CD4-positive, alpha-beta T cell (primary cell): ENCODE results near the gene LGI4. TPM values are rescaled to one million over a fixed set of nuclear protein-coding genes. Genes with fewer than 3 reads are reported as not detected.

Experiments used
- ATAC-seq: fragments of 200-7000 bp; cut with Tn5 transposase; one replicate; pipeline ENCODE4 v1.10.0; 2022; ENCODE audit warnings: mild to moderate bottlenecking; ENCODE audit not compliant: poor library complexity
- CTCF ChIA-PET: fragments of 350-600 bp; sonication (Branson Sonifier 250); formaldehyde crosslinking; loops from one replicate; lab custom pipeline; 2021; ENCODE audit warnings: antibody characterized with exemption, inconsistent platforms; lab: Charles Lee
- POLR2A ChIA-PET: fragments of 350-600 bp; sonication (Branson Sonifier 250); formaldehyde crosslinking; loops from one replicate; lab custom pipeline; 2021; ENCODE audit warnings: antibody characterized with exemption, inconsistent platforms; lab: Charles Lee
- DNase-seq, 14 experiments: peaks; one replicate each; pipeline ENCODE4 v3.0.0-alpha.2; 2013 to 2020; ENCODE audit warnings: mixed read lengths in 2 of 14
- H3K27ac ChIP-seq, 2 donors: one replicate each; pipeline versions ENCODE4 v1.5.1 to v1.7.0; 2013; ENCODE audit warnings: low read length in 2 of 2, low read depth in 1 of 2, mild to moderate bottlenecking in 1 of 2
- H3K27me3 ChIP-seq, 2 experiments: 1 replicate in 1 of 2; 2 replicates in 1 of 2; pipeline versions ENCODE4 v1.6.1 to v1.7.0; 2013; ENCODE audit warnings: low read length in 2 of 2, control low read depth in 1 of 2, mild to moderate bottlenecking in 1 of 2, moderate library complexity in 1 of 2; ENCODE audit not compliant: insufficient read depth in 2 of 2, control insufficient read depth in 1 of 2
- H3K36me3 ChIP-seq: one replicate; pipeline ENCODE4 v1.6.1; 2013; ENCODE audit warnings: low read length, control low read depth; ENCODE audit not compliant: insufficient read depth
- H3K4me1 ChIP-seq: one replicate; pipeline ENCODE4 v1.6.1; 2013; ENCODE audit warnings: low read length, control low read depth; ENCODE audit not compliant: insufficient read depth
- H3K4me3 ChIP-seq: one replicate; pipeline ENCODE4 v1.5.1; 2013; ENCODE audit warnings: mild to moderate bottlenecking, low read length, moderate library complexity
- H3K9me3 ChIP-seq, 2 experiments: 1 replicate in 1 of 2; 2 replicates in 1 of 2; pipeline versions ENCODE4 v1.6.1 to v1.7.0; 2013; ENCODE audit warnings: low read length in 2 of 2, mild to moderate bottlenecking in 2 of 2, control low read depth in 1 of 2, moderate library complexity in 1 of 2; ENCODE audit not compliant: control insufficient read depth in 1 of 2, insufficient read depth in 1 of 2
- H3K27ac Mint-ChIP-seq: one replicate; pipeline ENCODE4 v1.8.0; 2020; ENCODE audit warnings: mixed read lengths
- H3K27me3 Mint-ChIP-seq: one replicate; pipeline ENCODE4 v1.8.0; 2021; ENCODE audit warnings: mixed read lengths
- H3K36me3 Mint-ChIP-seq: one replicate; pipeline ENCODE4 v1.8.0; 2021; ENCODE audit warnings: low read depth, mixed read lengths
- H3K4me1 Mint-ChIP-seq: one replicate; pipeline ENCODE4 v1.8.0; 2021; ENCODE audit warnings: low read depth, mixed read lengths
- H3K4me3 Mint-ChIP-seq: one replicate; pipeline ENCODE4 v1.8.0; 2020; ENCODE audit warnings: mild to moderate bottlenecking, mixed read lengths
- H3K9me3 Mint-ChIP-seq: one replicate; pipeline ENCODE4 v1.8.0; 2020; ENCODE audit warnings: mixed read lengths
- intact Hi-C, 2 experiments: fragments of 100-400 bp; cut with DNase I in 1 of 2; cut with micrococcal nuclease in 1 of 2; formaldehyde crosslinking; loops; one replicate each; pipeline versions ENCODE4 v1.15.1 to v1.9.0; 2023 to 2025; cut with DNase I, micrococcal nuclease
- total RNA-seq, 174 experiments: library from RNA in 2 of 174; stranded (reverse) in 2 of 174; gene quantifications; one replicate each; pipeline ENCODE4 v1.2.3 and lab custom pipeline; 2021 to 2026
- TF ChIP-seq, protein P1 (sequence below): fragments of 200-600 bp; IDR thresholded peaks from one replicate; pipeline ENCODE4 v1.8.0; 2022; ENCODE audit warnings: antibody characterized with exemption, mild to moderate bottlenecking

Gene LGI4
- total RNA-seq, 2 experiments from 2014 or later, result 0.69 to 0.70 TPM

DNA sequence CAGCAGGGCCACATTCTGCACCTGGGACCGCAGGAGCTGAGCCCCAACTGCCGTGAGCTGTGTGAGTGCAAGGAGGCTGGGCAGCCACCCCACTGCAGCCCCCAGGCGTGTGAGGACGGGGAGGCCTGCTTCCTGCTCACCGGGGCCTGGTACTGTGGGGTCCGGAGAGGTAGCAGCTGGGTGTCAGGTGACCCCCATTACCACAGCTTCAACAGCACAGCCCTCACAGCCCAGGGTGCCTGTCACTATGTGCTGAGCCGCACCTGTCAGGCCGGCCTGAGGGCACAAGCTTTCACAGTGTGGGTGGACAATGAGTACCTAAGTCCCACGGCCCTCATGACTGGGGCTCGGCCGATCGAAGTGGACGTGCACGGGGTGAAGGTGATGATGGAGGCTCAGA, 55.0 kb downstream of the LGI4 start:
- H3K36me3 ChIP-seq, result no peaks in the 10 kb centered on the region
- H3K9me3 Mint-ChIP-seq, result no peaks in the 10 kb centered on the region
- no peaks in the 10 kb centered on the region for H3K4me1 Mint-ChIP-seq
- H3K27ac Mint-ChIP-seq, result no peak overlapping the region
- no peaks in the 10 kb centered on the region for H3K36me3 Mint-ChIP-seq
- intact Hi-C loops, result no loop called here
- no peak for DNase-seq
- no peak overlapping the region for H3K4me3 ChIP-seq
- ATAC-seq, result no peak
- ChIA-PET POLR2A (no interaction called here), CTCF (no interaction called here)
- no peak overlapping the region for H3K27ac ChIP-seq
- no peaks in the 10 kb centered on the region for H3K27me3 ChIP-seq
- peaks cover 0 to 4% of the 10 kb centered on the region in 2 experiments for H3K9me3 ChIP-seq
- H3K4me1 ChIP-seq, result no peaks in the 10 kb centered on the region
- no peak overlapping the region for H3K4me3 Mint-ChIP-seq
- peaks cover 5% of the 10 kb centered on the region for H3K27me3 Mint-ChIP-seq
- TF ChIP-seq, protein P1, sequence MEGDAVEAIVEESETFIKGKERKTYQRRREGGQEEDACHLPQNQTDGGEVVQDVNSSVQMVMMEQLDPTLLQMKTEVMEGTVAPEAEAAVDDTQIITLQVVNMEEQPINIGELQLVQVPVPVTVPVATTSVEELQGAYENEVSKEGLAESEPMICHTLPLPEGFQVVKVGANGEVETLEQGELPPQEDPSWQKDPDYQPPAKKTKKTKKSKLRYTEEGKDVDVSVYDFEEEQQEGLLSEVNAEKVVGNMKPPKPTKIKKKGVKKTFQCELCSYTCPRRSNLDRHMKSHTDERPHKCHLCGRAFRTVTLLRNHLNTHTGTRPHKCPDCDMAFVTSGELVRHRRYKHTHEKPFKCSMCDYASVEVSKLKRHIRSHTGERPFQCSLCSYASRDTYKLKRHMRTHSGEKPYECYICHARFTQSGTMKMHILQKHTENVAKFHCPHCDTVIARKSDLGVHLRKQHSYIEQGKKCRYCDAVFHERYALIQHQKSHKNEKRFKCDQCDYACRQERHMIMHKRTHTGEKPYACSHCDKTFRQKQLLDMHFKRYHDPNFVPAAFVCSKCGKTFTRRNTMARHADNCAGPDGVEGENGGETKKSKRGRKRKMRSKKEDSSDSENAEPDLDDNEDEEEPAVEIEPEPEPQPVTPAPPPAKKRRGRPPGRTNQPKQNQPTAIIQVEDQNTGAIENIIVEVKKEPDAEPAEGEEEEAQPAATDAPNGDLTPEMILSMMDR, result no peak

DNA sequence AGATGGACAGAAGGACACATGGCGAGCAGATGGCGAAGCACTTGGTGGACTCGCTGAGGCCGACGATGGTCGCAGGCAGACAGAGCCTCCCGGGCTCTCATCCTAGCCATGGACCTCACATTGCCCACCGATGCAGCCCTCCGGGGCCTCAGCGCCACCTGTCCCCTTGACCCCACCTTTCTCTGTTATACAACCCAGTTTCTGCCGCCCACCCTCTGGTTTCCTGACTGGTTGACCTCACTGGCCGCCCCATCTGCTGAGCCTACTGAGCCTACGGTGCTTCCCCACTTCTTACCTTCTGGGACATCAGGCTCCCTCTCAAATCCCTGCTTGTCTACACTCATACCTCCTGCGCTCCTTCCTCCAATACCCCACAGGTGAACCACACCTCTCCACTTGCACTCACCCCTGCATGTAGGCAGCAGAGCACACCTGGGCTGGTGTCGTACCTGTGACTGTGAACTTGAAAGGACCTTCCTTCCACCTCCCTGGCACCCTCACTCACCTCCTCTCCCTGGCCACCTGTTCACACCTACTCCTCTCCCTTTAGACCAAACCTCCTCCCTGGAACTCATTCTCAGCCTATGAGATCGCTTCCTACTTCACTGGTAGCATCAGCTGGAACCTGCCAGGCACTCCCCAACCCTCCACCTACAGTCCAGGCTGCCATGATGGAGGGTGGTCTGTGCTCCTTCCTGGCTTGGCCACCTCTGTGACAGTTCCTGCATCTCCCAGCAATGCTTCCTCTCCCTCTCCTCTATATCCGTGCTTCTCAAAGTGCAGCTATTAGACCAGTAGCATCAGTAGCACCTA, 57.2 kb downstream of the LGI4 start:
- POLR2A ChIA-PET, result no interaction called here
- no peak overlapping the region for H3K27ac ChIP-seq
- CTCF ChIA-PET, result no interaction called here
- ATAC-seq (no peak), DNase-seq (no peak)
- no peak overlapping the region for H3K27ac Mint-ChIP-seq
- H3K4me1 Mint-ChIP-seq, result no peaks in the 10 kb centered on the region
- peaks cover 5% of the 10 kb centered on the region for H3K27me3 Mint-ChIP-seq
- H3K36me3 Mint-ChIP-seq, result no peaks in the 10 kb centered on the region
- H3K4me3 Mint-ChIP-seq, result no peak overlapping the region
- no peak overlapping the region for H3K4me3 ChIP-seq
- H3K9me3 ChIP-seq, result peaks cover 0 to 4% of the 10 kb centered on the region in 2 experiments
- H3K27me3 ChIP-seq, result no peaks in the 10 kb centered on the region
- H3K4me1 ChIP-seq, result no peaks in the 10 kb centered on the region
- intact Hi-C loops, result no loop called here
- no peaks in the 10 kb centered on the region for H3K9me3 Mint-ChIP-seq
- TF ChIP-seq, protein P1, result no peak
- H3K36me3 ChIP-seq, result no peaks in the 10 kb centered on the region

- POLR2A ChIA-PET, result no interaction called here
- Histone ChIP-seq H3K9me3 (peaks cover 0 to 4% of the 10 kb centered on the region in 2 experiments), H3K27me3 (no peaks in the 10 kb centered on the region), H3K36me3 (no peaks in the 10 kb centered on the region), H3K4me3 (no peak overlapping the region), H3K4me1 (no peaks in the 10 kb centered on the region), H3K27ac (no peak overlapping the region)
- Mint-ChIP-seq H3K4me3 (no peak overlapping the region), H3K27me3 (peaks cover 5% of the 10 kb centered on the region), H3K4me1 (no peaks in the 10 kb centered on the region), H3K9me3 (no peaks in the 10 kb centered on the region), H3K36me3 (no peaks in the 10 kb centered on the region), H3K27ac (no peak overlapping the region)
- ATAC-seq (no peak), DNase-seq (no peak)
- TF ChIP-seq, protein P1, result no peak
- CTCF ChIA-PET, result no interaction called here
- intact Hi-C loops, result no loop called here
Measured at GRCh38 chr19:35076657-35077056, 58.2 kb downstream of the LGI4 start.
